CD14-positive monocyte (primary cell): ENCODE measurements around the gene BDKRB2. TPM values are rescaled to one million over a fixed set of nuclear protein-coding genes. Genes with fewer than 3 reads are reported as not detected.

Experiments
- DNase-seq, 3 donors: peaks; one replicate each; pipeline ENCODE4 v3.0.0-alpha.2; 2011 to 2022
- H2AFZ ChIP-seq: 2 replicates; pipeline ENCODE4 v1.6.0; 2012; ENCODE audit warnings: mild to moderate bottlenecking, low read depth, low read length, inconsistent platforms; ENCODE audit not compliant: insufficient read depth, poor library complexity, severe bottlenecking
- H3K27ac ChIP-seq, 2 donors: 1 replicate in 1 of 2; 2 replicates in 1 of 2; pipeline ENCODE4 v1.5.1; 2012 to 2013; ENCODE audit warnings: low read length in 2 of 2, control low read depth in 1 of 2, inconsistent platforms in 1 of 2, low read depth in 1 of 2, mild to moderate bottlenecking in 1 of 2
- H3K27me3 ChIP-seq, 2 donors: one replicate each; pipeline versions ENCODE4 v1.6.0 to v1.6.1; 2011 to 2013; ENCODE audit warnings: low read length in 2 of 2; ENCODE audit not compliant: control insufficient read depth in 2 of 2, insufficient read depth in 2 of 2
- H3K36me3 ChIP-seq, 2 donors: replicated peaks in 1 of 2; 1 replicate in 1 of 2; 2 replicates in 1 of 2; pipeline versions ENCODE4 v1.5.1 to v1.6.1; 2012 to 2013; ENCODE audit warnings: low read length in 2 of 2, control low read depth in 1 of 2, inconsistent platforms in 1 of 2, mild to moderate bottlenecking in 1 of 2; ENCODE audit not compliant: insufficient read depth in 2 of 2, control insufficient read depth in 1 of 2
- H3K4me1 ChIP-seq, 2 donors: 1 replicate in 1 of 2; 2 replicates in 1 of 2; pipeline versions ENCODE4 v1.5.1 to v1.6.1; 2012 to 2013; ENCODE audit warnings: low read length in 2 of 2, control low read depth in 1 of 2, inconsistent platforms in 1 of 2, mild to moderate bottlenecking in 1 of 2, moderate library complexity in 1 of 2; ENCODE audit not compliant: insufficient read depth in 2 of 2, control insufficient read depth in 1 of 2
- H3K4me2 ChIP-seq: replicated peaks from 2 replicates; pipeline ENCODE3; 2012; ENCODE audit warnings: low read length, moderate library complexity, mild to moderate bottlenecking; ENCODE audit not compliant: poor library complexity, severe bottlenecking; ENCODE audit errors: extremely low read depth
- H3K4me3 ChIP-seq, 3 experiments: fragments of 200-600 bp in 1 of 3; sonication (generic) in 1 of 3; replicated peaks in 1 of 3; 1 replicate in 2 of 3; 2 replicates in 1 of 3; pipeline ENCODE4 v1.5.1; 2011 to 2013; ENCODE audit warnings: low read length in 3 of 3, mild to moderate bottlenecking in 3 of 3, control low read depth in 2 of 3, low read depth in 2 of 3, inconsistent platforms in 1 of 3, moderate library complexity in 1 of 3
- H3K79me2 ChIP-seq: 2 replicates; pipeline ENCODE4 v1.6.0; 2012; ENCODE audit warnings: mild to moderate bottlenecking, control low read depth, inconsistent platforms, low read length, moderate library complexity; ENCODE audit not compliant: insufficient read depth
- H3K9ac ChIP-seq: 2 replicates; pipeline ENCODE4 v1.6.0; 2017; ENCODE audit warnings: low read length, mild to moderate bottlenecking; ENCODE audit not compliant: insufficient read depth, poor library complexity, severe bottlenecking
- H3K9me3 ChIP-seq, 2 donors: replicated peaks in 1 of 2; 1 replicate in 1 of 2; 2 replicates in 1 of 2; pipeline versions ENCODE4 v1.5.1 to v1.6.1; 2012 to 2013; ENCODE audit warnings: low read length in 2 of 2, control low read depth in 1 of 2; ENCODE audit not compliant: control insufficient read depth in 1 of 2, insufficient read depth in 1 of 2
- H4K20me1 ChIP-seq: 2 replicates; pipeline ENCODE4 v1.6.0; 2012; ENCODE audit warnings: mild to moderate bottlenecking, low read length, control low read depth, moderate library complexity; ENCODE audit not compliant: insufficient read depth
- H3K27ac Mint-ChIP-seq, 7 donors: one replicate each; pipeline ENCODE4 v1.8.0; 2020; ENCODE audit warnings: mild to moderate bottlenecking in 7 of 7, mixed read lengths in 7 of 7, moderate library complexity in 6 of 7, inconsistent platforms in 2 of 7
- H3K27me3 Mint-ChIP-seq, 3 donors: one replicate each; pipeline ENCODE4 v1.8.0; 2021 to 2022; ENCODE audit warnings: low read depth in 3 of 3, mild to moderate bottlenecking in 3 of 3, mixed read lengths in 3 of 3, moderate library complexity in 3 of 3, inconsistent platforms in 1 of 3
- H3K36me3 Mint-ChIP-seq, 2 donors: one replicate each; pipeline ENCODE4 v1.8.0; 2020; ENCODE audit warnings: mixed read lengths in 2 of 2, inconsistent platforms in 1 of 2, mild to moderate bottlenecking in 1 of 2
- H3K4me1 Mint-ChIP-seq: one replicate; pipeline ENCODE4 v1.8.0; 2020; ENCODE audit warnings: mild to moderate bottlenecking, mixed read lengths
- H3K4me3 Mint-ChIP-seq, 2 donors: one replicate each; pipeline ENCODE4 v1.8.0; 2020; ENCODE audit warnings: mild to moderate bottlenecking in 2 of 2, mixed read lengths in 2 of 2, moderate library complexity in 1 of 2
- H3K9me3 Mint-ChIP-seq, 7 donors: one replicate each; pipeline ENCODE4 v1.8.0; 2020 to 2022; ENCODE audit warnings: mixed read lengths in 7 of 7, mild to moderate bottlenecking in 6 of 7, moderate library complexity in 6 of 7, inconsistent platforms in 2 of 7
- CTCF ChIP-seq: fragments of 200-600 bp; IDR thresholded peaks from one replicate; pipeline ENCODE4 v1.8.0; 2022; ENCODE audit warnings: antibody characterized with exemption, mild to moderate bottlenecking
- WGBS: methylation state at CpG from one replicate; pipeline ENCODE4 v1.1.5; 2013; ENCODE audit warnings: missing lambda C conversion rate; ENCODE audit not compliant: insufficient coverage; 5-methylcytosine and 5-hydroxymethylcytosine counted together
- intact Hi-C, 2 donors: fragments of 100-400 bp; cut with micrococcal nuclease; formaldehyde crosslinking; loops; one replicate each; pipeline versions ENCODE4 v1.15.0 to v1.15.1; 2023
- polyA plus RNA-seq, 3 donors: library from polyadenylated mRNA; depleted of rRNA in 1 of 3; unstranded in 2 of 3; stranded (reverse) in 1 of 3; fragments of 300-500 nt in 2 of 3; fragments of >200 nt in 1 of 3; fragmentation: Illumina TruSeq in 2 of 3; gene quantifications; 1 replicate in 2 of 3; 2 replicates in 1 of 3; pipeline ENCODE4 v1.2.3, GENCODE V29; 2012 to 2021
- small RNA-seq: library from RNA; depleted of rRNA; stranded (forward); fragments of <200 nt; gene quantifications from one replicate; pipeline ENCODE3, GENCODE V24; 2012; ENCODE audit warnings: low read depth; ENCODE audit not compliant: insufficient read length

Gene BDKRB2
- polyA plus RNA-seq, 3 donors, result not detected

- no CpG with 5 or more reads among the region's 1 CpG for WGBS
- no peak overlapping the region for H3K27ac ChIP-seq
These were observed 81.6 kb downstream of the BDKRB2 start for GRCh38 chr14:96286251-96286650.

GRCh38 chr14:96287856-96288255 lies 83.2 kb downstream of the BDKRB2 start:
- Histone ChIP-seq H3K4me1 (no peaks in the 10 kb centered on the region), H3K36me3 (peaks cover 49 to 84% of the 10 kb centered on the region in 2 donors), H2AFZ (no peak overlapping the region), H3K9me3 (no peaks in the 10 kb centered on the region), H3K9ac (no peak overlapping the region), H3K79me2 (no peaks in the 10 kb centered on the region), H3K4me2 (no peak overlapping the region), H3K27ac (no peak overlapping the region), H4K20me1 (no peaks in the 10 kb centered on the region), H3K4me3 (no peak overlapping the region), H3K27me3 (no peaks in the 10 kb centered on the region)
- Mint-ChIP-seq H3K4me1 (no peaks in the 10 kb centered on the region), H3K36me3 (peaks cover 61 to 64% of the 10 kb centered on the region in 2 donors), H3K9me3 (no peaks in the 10 kb centered on the region), H3K27ac (peak overlapping the region in 1 of 7 donors; percentile 64), H3K4me3 (no peak overlapping the region), H3K27me3 (peaks cover 0 to 2% (median 0%) of the 10 kb centered on the region in 3 donors)
- 100% methylated on average over 1 of the region's 1 CpG for WGBS
- DNase-seq, result no peak
- TF ChIP-seq CTCF, result no peak
- intact Hi-C loops, result no loop called here

More at GRCh38 chr14:96286251-96286650, 81.6 kb downstream of the BDKRB2 start:
- Histone ChIP-seq H3K79me2 (no peaks in the 10 kb centered on the region), H4K20me1 (no peaks in the 10 kb centered on the region), H3K36me3 (peaks cover 48 to 81% of the 10 kb centered on the region in 2 donors), H2AFZ (no peak overlapping the region), H3K4me2 (no peak overlapping the region), H3K9me3 (no peaks in the 10 kb centered on the region), H3K4me1 (no peaks in the 10 kb centered on the region), H3K9ac (no peak overlapping the region), H3K27me3 (no peaks in the 10 kb centered on the region), H3K4me3 (no peak overlapping the region)
- no peaks in the 10 kb centered on the region for H3K9me3 Mint-ChIP-seq
- H3K27ac Mint-ChIP-seq, result no peak overlapping the region
- TF ChIP-seq CTCF, result no peak
- peaks cover 0 to 2% (median 0%) of the 10 kb centered on the region in 3 donors for H3K27me3 Mint-ChIP-seq
- no peaks in the 10 kb centered on the region for H3K4me1 Mint-ChIP-seq
- H3K4me3 Mint-ChIP-seq, result no peak overlapping the region
- peaks cover 60 to 62% of the 10 kb centered on the region in 2 donors for H3K36me3 Mint-ChIP-seq
- intact Hi-C loops, result no loop called here
- DNase-seq, result no peak

Small RNA genes lying within 50 kb of the gene (small RNA-seq; reads per million reads assigned to genes)
- not detected for gene CKS1BP1

Other genes starting within 250 kb of the BDKRB2 start
- not detected for gene C14orf132, start 165.5 kb upstream of the BDKRB2 start, polyA plus RNA-seq
- gene BDKRB1, start 51.4 kb downstream of the BDKRB2 start, polyA plus RNA-seq, result not detected
- 1 to 10 TPM in 2 of 3 donors, under 1 TPM in 1; 0.94 to 6.7 (median 1.3) TPM for gene ATG2B, start 158.5 kb downstream of the BDKRB2 start, polyA plus RNA-seq
- gene GSKIP, start 158.7 kb downstream of the BDKRB2 start, polyA plus RNA-seq, result 10 to 100 TPM in 2 of 3 donors, 1 to 10 TPM in 1; 3.1 to 24.7 (median 20.7) TPM
- under 1 TPM in 1 of 3 donors, not detected in 2; 0.16 TPM for gene AK7, start 187.3 kb downstream of the BDKRB2 start, polyA plus RNA-seq